HEK293T (cell line): ENCODE results near the gene ZNF358.

Source experiments
- BHLHE40 ChIP-seq: fragments of 450-650 bp; IDR thresholded peaks from 2 replicates; pipeline ENCODE4 v1.6.1; 2016; ENCODE audit warnings: mild to moderate bottlenecking, moderate library complexity, borderline replicate concordance
- CTBP1 ChIP-seq: fragments of 450-650 bp; IDR thresholded peaks from 2 replicates; pipeline ENCODE4 v1.6.1; 2016; ENCODE audit warnings: borderline replicate concordance
- FOXA1 ChIP-seq: fragments of 450-650 bp; IDR thresholded peaks from 2 replicates; pipeline ENCODE4 v1.6.1; 2016; ENCODE audit warnings: mild to moderate bottlenecking
- FOXK2 ChIP-seq: fragments of 450-650 bp; IDR thresholded peaks from 2 replicates; pipeline ENCODE4 v1.6.1; 2016; ENCODE audit warnings: mild to moderate bottlenecking
- FOXM1 ChIP-seq: fragments of 450-650 bp; IDR thresholded peaks from 2 replicates; pipeline ENCODE4 v1.6.1; 2017; ENCODE audit warnings: mild to moderate bottlenecking, borderline replicate concordance
- L3MBTL2 ChIP-seq: fragments of 450-650 bp; conservative IDR thresholded peaks from 2 replicates; pipeline ENCODE4 v1.6.1; 2016; ENCODE audit warnings: mild to moderate bottlenecking
- LEF1 ChIP-seq: fragments of 450-650 bp; IDR thresholded peaks from 2 replicates; pipeline ENCODE4 v1.6.1; 2017; ENCODE audit warnings: mild to moderate bottlenecking, borderline replicate concordance
- SP1 ChIP-seq: fragments of 450-650 bp; IDR thresholded peaks from 2 replicates; pipeline ENCODE4 v1.6.1; 2017
- SUZ12 ChIP-seq: fragments of 450-650 bp; IDR thresholded peaks from 2 replicates; pipeline ENCODE4 v1.6.1; 2016; ENCODE audit warnings: mild to moderate bottlenecking
- TARDBP ChIP-seq: fragments of 450-650 bp; IDR thresholded peaks from 2 replicates; pipeline ENCODE4 v1.6.1; 2016
- ZNF384 ChIP-seq: fragments of 450-650 bp; IDR thresholded peaks from 2 replicates; pipeline ENCODE4 v1.6.1; 2016
- TF ChIP-seq, protein P1 (sequence below): fragments of 450-650 bp; IDR thresholded peaks from 2 replicates; pipeline ENCODE4 v1.6.1; 2016

DNA sequence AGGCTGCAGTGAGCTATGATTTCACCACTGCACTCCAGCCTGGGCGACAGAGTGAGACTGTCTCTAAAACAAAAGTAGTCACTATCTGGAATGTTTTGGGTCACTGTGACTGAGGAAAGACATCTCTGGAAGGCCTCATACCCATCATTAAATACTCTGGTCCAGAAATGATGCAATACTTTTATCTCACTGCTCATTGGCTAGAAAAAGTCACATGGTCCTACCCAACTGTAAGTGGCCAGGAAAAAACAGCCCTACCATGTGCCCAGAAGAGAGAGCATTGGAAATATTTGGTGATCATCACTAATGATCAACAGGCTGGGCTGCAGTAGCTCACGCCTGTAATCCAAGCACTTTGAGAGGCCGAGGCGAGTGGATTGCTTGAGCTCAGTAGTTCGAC lies 49.4 kb downstream of the ZNF358 start:
- TF ChIP-seq FOXM1 (no peak), CTBP1 (no peak), FOXK2 (no peak), FOXA1 (no peak), SUZ12 (no peak), L3MBTL2 (no peak), TARDBP (no peak), BHLHE40 (no peak), SP1 (no peak), ZNF384 (no peak), LEF1 (no peak)
- TF ChIP-seq, protein P1, sequence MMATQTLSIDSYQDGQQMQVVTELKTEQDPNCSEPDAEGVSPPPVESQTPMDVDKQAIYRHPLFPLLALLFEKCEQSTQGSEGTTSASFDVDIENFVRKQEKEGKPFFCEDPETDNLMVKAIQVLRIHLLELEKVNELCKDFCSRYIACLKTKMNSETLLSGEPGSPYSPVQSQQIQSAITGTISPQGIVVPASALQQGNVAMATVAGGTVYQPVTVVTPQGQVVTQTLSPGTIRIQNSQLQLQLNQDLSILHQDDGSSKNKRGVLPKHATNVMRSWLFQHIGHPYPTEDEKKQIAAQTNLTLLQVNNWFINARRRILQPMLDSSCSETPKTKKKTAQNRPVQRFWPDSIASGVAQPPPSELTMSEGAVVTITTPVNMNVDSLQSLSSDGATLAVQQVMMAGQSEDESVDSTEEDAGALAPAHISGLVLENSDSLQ, result no peak
